H9 (cell line): ENCODE data around the gene C20orf173. TPM values are rescaled to one million over a fixed set of nuclear protein-coding genes. Genes with fewer than 3 reads are reported as not detected.

ENCODE experiments used
- DNase-seq: peaks from one replicate; pipeline ENCODE4 v3.0.0-alpha.2; 2017
- H2AFZ ChIP-seq: one replicate; pipeline ENCODE4 v1.6.1; 2013; ENCODE audit warnings: mild to moderate bottlenecking, low read length, control low read depth, moderate library complexity
- H2AK5ac ChIP-seq: 2 replicates; pipeline ENCODE4 v1.6.1; 2013; ENCODE audit warnings: low read length, control low read depth, mixed read lengths; ENCODE audit not compliant: insufficient read length
- H2BK120ac ChIP-seq: one replicate; pipeline ENCODE4 v1.6.1; 2013; ENCODE audit warnings: low read depth, mild to moderate bottlenecking, low read length, control low read depth, inconsistent platforms; ENCODE audit not compliant: poor library complexity, severe bottlenecking
- H2BK12ac ChIP-seq: 2 replicates; pipeline ENCODE4 v1.6.1; 2013; ENCODE audit warnings: low read length, control low read depth, mixed read lengths, low read depth; ENCODE audit not compliant: insufficient read length
- H2BK15ac ChIP-seq: 2 replicates; pipeline ENCODE4 v1.6.1; 2013; ENCODE audit warnings: low read depth, low read length, control low read depth
- H2BK20ac ChIP-seq: one replicate; pipeline ENCODE4 v1.6.1; 2013; ENCODE audit warnings: low read depth, mild to moderate bottlenecking, low read length, control low read depth, inconsistent platforms; ENCODE audit not compliant: poor library complexity, severe bottlenecking
- H2BK5ac ChIP-seq: 2 replicates; pipeline ENCODE4 v1.6.1; 2013; ENCODE audit warnings: low read length, control low read depth, mixed read lengths; ENCODE audit not compliant: insufficient read length
- H3K14ac ChIP-seq: 2 replicates; pipeline ENCODE4 v1.6.1; 2013; ENCODE audit warnings: low read length, control low read depth; ENCODE audit not compliant: insufficient read depth
- H3K18ac ChIP-seq: 2 replicates; pipeline ENCODE4 v1.6.1; 2013; ENCODE audit warnings: low read depth, mild to moderate bottlenecking, mixed read lengths, low read length, control low read depth; ENCODE audit not compliant: insufficient read length
- H3K23ac ChIP-seq: 2 replicates; pipeline ENCODE4 v1.6.1; 2013; ENCODE audit warnings: low read length, control low read depth, mixed read lengths, low read depth; ENCODE audit not compliant: insufficient read length
- H3K23me2 ChIP-seq: 2 replicates; pipeline ENCODE4 v1.6.1; 2013; ENCODE audit warnings: low read depth, mild to moderate bottlenecking, mixed read lengths, low read length, control low read depth; ENCODE audit not compliant: insufficient read length, poor library complexity, severe bottlenecking
- H3K27ac ChIP-seq: 2 replicates; pipeline ENCODE4 v1.5.1; 2013; ENCODE audit warnings: low read length, control low read depth, mixed read lengths, low read depth; ENCODE audit not compliant: insufficient read length
- H3K27me3 ChIP-seq: 2 replicates; pipeline ENCODE4 v1.6.1; 2013; ENCODE audit warnings: low read length, control low read depth, inconsistent platforms; ENCODE audit not compliant: insufficient read depth
- H3K4ac ChIP-seq: 2 replicates; pipeline ENCODE4 v1.6.1; 2013; ENCODE audit warnings: low read depth, mild to moderate bottlenecking, control low read depth, inconsistent platforms, low read length, moderate library complexity
- H3K4me1 ChIP-seq: 2 replicates; pipeline ENCODE4 v1.6.1; 2013; ENCODE audit warnings: low read length, control low read depth, inconsistent platforms; ENCODE audit not compliant: insufficient read depth
- H3K4me2 ChIP-seq: 2 replicates; pipeline ENCODE4 v1.6.1; 2013; ENCODE audit warnings: low read length, control low read depth, mixed read lengths; ENCODE audit not compliant: insufficient read length, insufficient read depth
- H3K56ac ChIP-seq: 2 replicates; pipeline ENCODE4 v1.6.1; 2013; ENCODE audit warnings: low read depth, mild to moderate bottlenecking, mixed read lengths, low read length, control low read depth; ENCODE audit not compliant: insufficient read length
- H3K79me1 ChIP-seq: 2 replicates; pipeline ENCODE4 v1.6.1; 2013; ENCODE audit warnings: low read depth, mild to moderate bottlenecking, moderate library complexity, low read length, control low read depth, inconsistent platforms; ENCODE audit not compliant: insufficient read depth, poor library complexity, severe bottlenecking
- H3K79me2 ChIP-seq: 2 replicates; pipeline ENCODE4 v1.6.1; 2013; ENCODE audit warnings: low read length, control low read depth, inconsistent platforms; ENCODE audit not compliant: insufficient read depth
- H3K9ac ChIP-seq: 2 replicates; pipeline ENCODE4 v1.6.1; 2013; ENCODE audit warnings: low read length, control low read depth, mixed read lengths; ENCODE audit not compliant: insufficient read length; ENCODE audit errors: extremely low read depth
- H3K9me3 ChIP-seq: one replicate; pipeline ENCODE4 v1.6.1; 2013; ENCODE audit warnings: low read depth, low read length, inconsistent platforms; ENCODE audit not compliant: control insufficient read depth
- H3T11ph ChIP-seq: one replicate; pipeline ENCODE4 v1.6.1; 2013; ENCODE audit warnings: mild to moderate bottlenecking, low read length, control low read depth, inconsistent platforms
- H4K20me1 ChIP-seq: one replicate; pipeline ENCODE4 v1.6.1; 2013; ENCODE audit not compliant: control insufficient read depth, insufficient read length, insufficient read depth
- H4K5ac ChIP-seq: 2 replicates; pipeline ENCODE4 v1.6.1; 2013; ENCODE audit warnings: low read depth, mild to moderate bottlenecking, mixed read lengths, low read length, control low read depth; ENCODE audit not compliant: insufficient read length
- H4K8ac ChIP-seq: replicated peaks from 2 replicates; pipeline ENCODE4 v1.6.1; 2013; ENCODE audit warnings: low read length, control low read depth, mixed read lengths, low read depth; ENCODE audit not compliant: insufficient read length
- H4K91ac ChIP-seq: 2 replicates; pipeline ENCODE4 v1.6.1; 2013; ENCODE audit warnings: low read depth, mild to moderate bottlenecking, moderate library complexity, mixed read lengths, low read length, control low read depth; ENCODE audit not compliant: insufficient read length
- H3K27ac Mint-ChIP-seq, 3 experiments: 2 replicates in 2 of 3; 3 replicates in 1 of 3; pipeline ENCODE4 v1.8.0; 2020 to 2021; ENCODE audit warnings: mixed read lengths in 3 of 3, mild to moderate bottlenecking in 1 of 3, moderate library complexity in 1 of 3
- H3K27me3 Mint-ChIP-seq: 2 replicates; pipeline ENCODE4 v1.8.0; 2021; ENCODE audit warnings: low read depth, mild to moderate bottlenecking, moderate library complexity, mixed read lengths
- H3K36me3 Mint-ChIP-seq, 3 experiments: 2 replicates in 2 of 3; 3 replicates in 1 of 3; pipeline ENCODE4 v1.8.0; 2020 to 2021; ENCODE audit warnings: low read depth in 3 of 3, mixed read lengths in 3 of 3; ENCODE audit not compliant: insufficient read depth in 1 of 3
- H3K4me1 Mint-ChIP-seq, 2 experiments: 2 replicates each; pipeline ENCODE4 v1.8.0; 2020; ENCODE audit warnings: mixed read lengths in 2 of 2
- H3K4me3 Mint-ChIP-seq, 2 experiments: 2 replicates in 1 of 2; 3 replicates in 1 of 2; pipeline ENCODE4 v1.8.0; 2020 to 2021; ENCODE audit warnings: mild to moderate bottlenecking in 2 of 2, mixed read lengths in 2 of 2, moderate library complexity in 1 of 2
- H3K9me3 Mint-ChIP-seq, 2 experiments: 2 replicates in 1 of 2; 3 replicates in 1 of 2; pipeline ENCODE4 v1.8.0; 2020; ENCODE audit warnings: mild to moderate bottlenecking in 2 of 2, mixed read lengths in 2 of 2, moderate library complexity in 1 of 2
- CTCF ChIP-seq: fragments of 200-600 bp; sonication (generic); conservative IDR thresholded peaks from 3 replicates; pipeline ENCODE4 v1.8.0; 2021; ENCODE audit warnings: antibody characterized with exemption, mild to moderate bottlenecking
- WGBS: extraction: QIAGEN DNeasy Blood & Tissue Kit; methylation state at CpG from one replicate; pipeline ENCODE4 v1.1.7; 2013; ENCODE audit warnings: missing lambda C conversion rate, low lambda C conversion rate, mixed read lengths; ENCODE audit not compliant: insufficient read length; ENCODE audit errors: extremely low coverage; 5-methylcytosine and 5-hydroxymethylcytosine counted together
- total RNA-seq: library from RNA; stranded (reverse); gene quantifications from 2 replicates; pipeline ENCODE4 v1.2.1, GENCODE V29; 2021

The C20orf173 gene
- total RNA-seq, 1 experiment from 2014 or later = not detected

DNA sequence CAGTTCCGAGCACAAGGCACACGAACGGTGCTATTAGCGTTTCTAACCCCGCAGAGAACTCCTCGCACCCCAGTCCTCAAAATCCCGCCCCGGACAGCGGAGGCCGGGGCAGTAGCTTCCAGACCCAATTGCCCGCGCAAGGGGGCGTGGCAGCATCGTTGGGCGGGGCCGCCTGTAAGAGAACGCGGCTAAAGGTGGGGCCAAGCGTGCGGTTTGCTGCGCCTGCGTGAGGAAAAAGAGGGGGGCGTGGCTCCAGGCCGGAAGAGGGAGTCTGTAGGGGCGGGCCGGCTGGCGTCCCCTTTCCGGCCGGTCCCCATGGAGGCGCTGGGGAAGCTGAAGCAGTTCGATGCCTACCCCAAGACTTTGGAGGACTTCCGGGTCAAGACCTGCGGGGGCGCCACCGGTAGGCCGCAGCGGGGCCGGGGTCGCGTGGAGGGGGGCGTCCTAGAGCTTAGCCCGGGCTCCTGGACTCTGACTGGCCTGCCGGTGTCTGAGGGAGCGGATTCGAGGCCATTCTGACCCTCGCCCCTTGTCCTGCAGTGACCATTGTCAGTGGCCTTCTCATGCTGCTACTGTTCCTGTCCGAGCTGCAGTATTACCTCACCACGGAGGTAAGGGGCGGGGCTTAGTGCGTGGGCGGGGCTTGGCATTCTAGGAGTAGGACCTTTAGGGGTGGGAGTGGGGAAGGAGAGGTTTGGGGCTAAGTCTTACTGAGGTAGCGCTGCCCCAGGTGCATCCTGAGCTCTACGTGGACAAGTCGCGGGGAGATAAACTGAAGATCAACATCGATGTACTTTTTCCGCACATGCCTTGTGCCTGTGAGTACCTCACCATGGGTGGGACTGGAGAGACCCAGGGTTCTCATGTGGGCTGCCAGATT, 12.6 kb upstream of the C20orf173 start, which contains the start of gene ERGIC3:
Gene ERGIC3 (plus strand): TSS at position 296 of the 880 bp plus-strand sequence. CDS start 20 bp downstream, at position 316.
- Histone ChIP-seq H4K20me1 (no peaks in the 10 kb centered on the region), H2BK12ac (no peak within 1 kb of the TSS), H3K18ac (peak within 1 kb of the TSS; percentile 80), H3K27me3 (no peaks in the 10 kb centered on the region), H3K79me1 (no peaks in the 10 kb centered on the region), H3K4me1 (peaks cover 2% of the 10 kb centered on the region; the same call in 1 of the 2 replicates), H3K14ac (peak within 1 kb of the TSS; percentile 86), H4K8ac (no peak within 1 kb of the TSS), H3K9me3 (no peaks in the 10 kb centered on the region), H3K79me2 (no peaks in the 10 kb centered on the region), H3K23me2 (peaks cover 10% of the 10 kb centered on the region), H3T11ph (no peak within 1 kb of the TSS), H3K56ac (no peak within 1 kb of the TSS), H3K4ac (no peak within 1 kb of the TSS), H4K91ac (no peak within 1 kb of the TSS), H2BK15ac (no peak within 1 kb of the TSS), H4K5ac (no peak within 1 kb of the TSS), H2AFZ (no peak within 1 kb of the TSS), H2BK20ac (no peak within 1 kb of the TSS), H2AK5ac (no peak within 1 kb of the TSS), H2BK5ac (no peak within 1 kb of the TSS), H2BK120ac (no peak within 1 kb of the TSS), H3K4me2 (peak within 1 kb of the TSS; percentile 86), H3K27ac (no peak within 1 kb of the TSS), H3K23ac (no peak within 1 kb of the TSS), H3K9ac (peak within 1 kb of the TSS; percentile 67)
- peak; percentile 99 for DNase-seq
- peak within 1 kb of the TSS; percentile 89 to 90 for H3K4me3 Mint-ChIP-seq
- H3K27me3 Mint-ChIP-seq = no peaks in the 10 kb centered on the region
- H3K36me3 Mint-ChIP-seq = peaks cover 7 to 16% (median 15%) of the 10 kb centered on the region in 3 experiments; a peak in 6 of 7 replicates
- H3K9me3 Mint-ChIP-seq = no peaks in the 10 kb centered on the region
- no CpG with 5 or more reads among the region's 57 CpGs for WGBS
- peak; percentile 31; the same call in 1 of the 3 replicates for TF ChIP-seq CTCF
- peak within 1 kb of the TSS; percentile 75 to 97 (median 93) for H3K27ac Mint-ChIP-seq
- peaks cover 15 to 20% of the 10 kb centered on the region in 2 experiments for H3K4me1 Mint-ChIP-seq
